ENCODE results near the gene SVIL. TPM values are rescaled to one million over a fixed set of nuclear protein-coding genes. Genes with fewer than 3 reads are reported as not detected.
"Not testable (repeated sequence)": the region's sequence is repeated elsewhere in the genome, so short reads cannot be mapped to it uniquely, and the experiment has no call there.

SVIL gene
- polyA plus RNA-seq, 10 donors = 152 to 260 (median 175) TPM

DNA sequence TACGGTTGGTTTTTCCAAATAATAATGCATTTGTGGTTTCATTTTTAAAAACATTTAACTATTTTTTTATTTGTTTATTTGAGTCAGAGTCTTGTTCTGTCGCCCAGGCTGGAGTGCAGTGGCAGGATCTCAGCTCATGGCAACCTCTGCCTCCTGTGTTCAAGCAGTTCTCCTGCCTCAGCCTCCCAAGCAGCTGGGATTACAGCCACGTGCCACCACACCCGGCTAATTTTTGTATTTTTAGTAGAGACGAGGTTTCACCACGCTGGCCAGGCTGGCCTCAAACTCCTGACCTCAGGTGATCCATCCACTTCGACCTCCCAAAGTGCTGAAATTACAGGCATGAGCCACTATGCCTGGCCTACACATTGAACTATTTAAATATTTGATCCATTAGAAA is 28.1 kb downstream of the SVIL start:
- not testable (repeated sequence) for DNase-seq

DNA sequence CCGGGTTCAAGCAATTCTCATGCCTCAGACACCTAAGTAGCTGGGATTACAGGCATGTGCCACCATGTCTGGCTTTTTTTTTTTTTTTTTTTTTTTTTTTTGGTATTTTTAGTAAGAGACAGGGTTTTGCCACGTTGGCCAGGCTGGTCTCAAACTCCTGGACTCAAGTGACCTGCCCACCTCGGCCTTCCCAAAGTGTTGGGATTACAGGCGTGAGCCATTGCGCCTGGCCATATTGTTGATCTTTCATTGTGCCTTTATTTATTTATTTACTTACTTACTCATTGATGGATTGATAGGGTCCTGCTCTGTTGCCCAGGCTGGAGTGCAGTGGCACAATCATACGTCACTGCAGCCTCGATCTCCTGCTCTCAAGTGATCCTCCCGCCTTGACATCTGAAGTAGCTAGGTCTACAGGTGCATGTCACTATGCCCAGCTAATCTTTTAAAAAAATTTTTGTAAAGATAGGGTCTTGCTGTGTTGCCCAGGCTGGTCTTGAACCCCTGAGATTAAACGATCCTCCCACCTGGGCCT is 30.4 kb downstream of the SVIL start:
- DNase-seq = no peak

DNA sequence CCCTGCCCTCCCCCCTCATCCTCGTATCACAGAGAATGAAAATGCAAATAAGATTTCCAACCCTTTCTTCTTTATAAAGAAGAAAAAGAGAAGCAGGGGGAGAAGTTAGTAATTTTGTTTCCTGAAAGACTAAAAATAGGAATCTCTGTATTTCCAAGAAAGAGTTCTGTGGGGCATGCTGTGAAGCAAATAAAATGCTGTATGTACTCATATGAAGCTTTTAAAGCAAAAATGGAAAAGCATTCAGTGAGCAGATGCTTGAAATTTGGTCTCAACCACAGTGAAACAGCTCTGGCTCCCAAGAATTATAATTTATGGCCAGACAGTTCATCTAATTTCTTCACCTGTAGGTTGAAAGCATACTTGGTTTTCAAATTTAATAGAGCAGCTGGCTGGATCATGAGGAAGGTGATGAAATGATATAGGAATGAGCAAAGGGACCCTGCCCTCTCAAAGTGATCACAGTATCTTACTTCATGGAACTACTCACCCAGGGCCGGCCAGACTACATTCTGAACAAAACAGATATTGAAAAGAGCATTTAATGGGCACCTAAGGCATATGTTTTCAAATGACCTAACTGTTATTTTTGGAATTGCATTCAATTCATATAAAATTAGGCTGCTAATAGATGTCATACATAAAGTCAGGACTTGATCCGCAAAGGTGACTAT is 31.4 kb downstream of the SVIL start:
- peak in 1 of 3 donors; percentile 59 for DNase-seq

- DNase-seq = no peak
Measured at GRCh38 chr10:29600821-29601220, 34.0 kb downstream of the SVIL start.

- DNase-seq = no peak
Measured at GRCh38 chr10:29600067-29600466, 34.7 kb downstream of the SVIL start.

DNA sequence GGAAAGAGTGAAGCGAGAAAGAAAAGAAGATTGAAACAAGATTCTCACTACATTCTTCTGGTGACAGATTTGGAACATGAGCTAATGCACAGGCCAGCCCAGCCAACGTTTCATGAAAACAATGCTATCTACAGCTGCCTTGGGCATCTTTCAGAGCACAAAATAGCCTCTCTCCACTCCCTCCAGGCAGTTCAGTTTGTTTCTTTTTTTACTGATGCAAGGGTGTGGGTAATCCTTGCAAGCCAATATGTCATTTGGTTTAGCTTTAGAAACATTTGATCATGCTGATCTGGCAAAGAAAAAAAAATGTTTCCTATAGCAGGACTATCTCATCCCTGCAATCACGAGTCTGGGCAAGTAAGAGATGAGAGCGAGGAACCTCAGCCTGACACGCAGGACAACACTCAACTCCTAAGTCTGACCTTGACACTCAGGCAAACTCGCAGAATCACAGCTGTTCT is 35.9 kb downstream of the SVIL start:
- DNase-seq = peak; percentile 76 to 90 (median 78)

- no peak for DNase-seq
Measured at GRCh38 chr10:29596826-29597225, 37.9 kb downstream of the SVIL start.

DNA sequence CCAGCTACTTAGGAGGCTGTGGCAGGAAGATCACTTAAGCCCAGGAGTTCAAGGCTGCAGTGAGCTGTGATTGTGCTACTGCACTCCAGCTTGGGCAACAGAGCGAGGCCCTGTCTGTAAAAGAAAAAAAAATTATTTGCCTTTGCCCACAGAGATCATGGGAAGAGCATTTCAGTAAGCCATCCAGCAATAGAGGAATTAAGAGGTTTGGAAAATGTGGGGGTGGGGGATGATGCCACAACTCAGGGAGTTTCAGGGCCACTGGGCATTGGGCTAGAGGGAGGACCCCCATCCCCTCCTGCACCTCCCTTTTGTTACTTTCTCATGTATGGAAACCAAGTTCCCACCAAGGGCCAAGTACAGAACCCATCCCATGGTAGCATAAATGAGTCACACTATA is 38.4 kb downstream of the SVIL start:
- no peak for DNase-seq

- no peak for DNase-seq
Measured at GRCh38 chr10:29595636-29596225, 39.0 kb downstream of the SVIL start.

DNA sequence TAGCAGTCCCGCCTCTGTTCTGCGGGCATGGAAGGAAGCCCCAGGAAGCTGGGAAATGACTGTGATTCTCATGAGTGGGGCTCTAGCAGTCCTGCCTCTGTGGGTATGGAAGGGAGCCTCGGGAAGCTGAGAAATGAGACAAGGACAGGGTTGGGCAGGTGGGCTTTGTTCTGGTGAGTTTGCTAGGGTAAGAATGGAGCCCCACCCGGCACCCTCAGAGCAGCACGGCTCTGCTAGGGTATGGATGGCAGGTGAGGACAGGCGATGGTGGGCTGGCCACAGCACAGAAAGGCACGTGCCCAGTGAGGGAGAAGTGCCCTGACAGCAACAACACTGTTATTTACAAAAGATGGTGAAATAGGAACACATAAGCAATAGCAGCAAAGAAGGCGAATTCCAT is 39.6 kb downstream of the SVIL start:
- no peak for DNase-seq

DNA sequence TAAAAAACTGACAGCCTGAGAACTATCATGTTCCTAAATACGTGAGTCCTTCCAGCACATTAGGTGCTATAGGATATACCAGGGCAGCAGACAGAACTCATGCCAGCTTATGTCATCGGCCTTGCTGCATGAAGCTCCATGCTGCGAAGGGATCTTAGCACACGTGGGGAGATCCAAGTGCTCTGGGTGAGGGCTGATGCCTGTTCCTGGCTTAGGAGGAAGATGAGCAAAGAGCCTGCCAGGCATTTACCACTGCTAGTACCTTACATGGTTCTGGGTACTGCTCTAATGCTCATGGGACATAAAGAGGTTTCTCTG is 43.2 kb downstream of the SVIL start:
- DNase-seq = no peak

DNA sequence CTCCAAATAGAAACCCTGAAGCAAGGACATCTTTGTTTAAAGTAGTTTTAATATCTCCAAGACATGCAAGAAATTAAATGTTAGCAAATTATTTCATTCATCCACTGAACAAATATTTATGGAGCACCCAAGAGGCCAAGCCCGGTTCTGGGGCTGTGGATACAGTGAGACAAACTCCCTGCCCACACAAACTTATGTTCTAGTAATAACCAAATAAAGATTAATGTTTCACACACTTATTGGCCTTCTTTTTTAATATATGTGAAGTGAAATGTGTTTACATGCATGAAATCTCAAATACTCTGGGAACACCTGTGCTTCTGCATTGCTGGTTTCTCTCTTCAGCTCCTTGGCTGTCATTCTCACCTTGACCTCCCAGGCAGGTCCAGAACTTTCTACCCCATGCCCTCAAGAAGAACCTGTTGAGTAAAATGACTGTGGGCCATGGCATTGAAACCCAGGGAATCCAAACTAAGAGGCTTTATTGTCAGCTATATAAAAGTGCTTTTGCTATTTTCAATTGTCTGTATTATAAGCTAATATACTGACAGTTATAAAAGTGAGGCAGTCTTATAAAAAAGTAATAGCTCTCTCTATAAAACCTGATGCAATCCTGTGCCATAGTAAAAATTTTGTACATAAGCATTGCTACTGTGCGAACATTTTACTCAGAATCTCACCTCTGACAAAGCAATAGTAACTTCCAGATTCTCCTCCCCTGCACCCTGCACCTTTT is 43.7 kb downstream of the SVIL start:
- DNase-seq = no peak

DNA sequence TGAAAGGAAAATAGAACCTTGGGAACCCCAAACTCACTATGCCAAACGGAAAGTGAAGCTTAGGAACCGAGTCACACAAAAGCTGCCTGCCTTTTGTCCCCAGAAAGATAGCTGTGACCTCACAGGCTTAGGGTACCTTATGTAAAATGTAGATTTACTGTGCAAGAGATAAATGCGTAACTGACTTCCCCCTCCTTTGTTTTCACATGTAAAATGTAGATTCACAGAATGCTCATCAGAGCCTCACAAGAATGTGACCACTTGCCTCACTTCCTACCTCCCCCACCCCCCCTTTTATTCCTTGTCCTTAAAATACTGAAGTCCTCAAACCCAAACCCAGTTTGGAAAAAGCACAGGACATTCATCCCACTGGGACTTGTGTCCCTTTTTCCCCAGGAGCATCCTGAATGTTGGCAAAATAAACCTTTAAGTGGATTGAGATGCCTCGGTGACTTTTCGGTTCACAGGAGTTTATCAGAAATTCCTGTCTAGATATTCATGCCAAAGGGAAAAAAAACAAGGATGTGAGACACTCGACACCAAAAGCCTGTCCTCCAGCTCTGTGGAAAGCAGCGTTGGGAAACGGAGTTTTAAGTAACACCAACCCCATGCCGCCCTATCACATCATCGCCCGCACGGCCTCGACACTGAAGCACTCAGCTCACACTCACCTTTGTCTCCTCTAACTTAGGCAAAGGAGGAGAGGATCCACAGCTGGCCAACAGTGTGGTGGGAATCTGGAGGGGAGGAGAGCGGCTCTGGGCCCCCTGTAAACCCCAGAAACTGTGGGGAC is 45.9 kb downstream of the SVIL start:
- DNase-seq = no peak

DNA sequence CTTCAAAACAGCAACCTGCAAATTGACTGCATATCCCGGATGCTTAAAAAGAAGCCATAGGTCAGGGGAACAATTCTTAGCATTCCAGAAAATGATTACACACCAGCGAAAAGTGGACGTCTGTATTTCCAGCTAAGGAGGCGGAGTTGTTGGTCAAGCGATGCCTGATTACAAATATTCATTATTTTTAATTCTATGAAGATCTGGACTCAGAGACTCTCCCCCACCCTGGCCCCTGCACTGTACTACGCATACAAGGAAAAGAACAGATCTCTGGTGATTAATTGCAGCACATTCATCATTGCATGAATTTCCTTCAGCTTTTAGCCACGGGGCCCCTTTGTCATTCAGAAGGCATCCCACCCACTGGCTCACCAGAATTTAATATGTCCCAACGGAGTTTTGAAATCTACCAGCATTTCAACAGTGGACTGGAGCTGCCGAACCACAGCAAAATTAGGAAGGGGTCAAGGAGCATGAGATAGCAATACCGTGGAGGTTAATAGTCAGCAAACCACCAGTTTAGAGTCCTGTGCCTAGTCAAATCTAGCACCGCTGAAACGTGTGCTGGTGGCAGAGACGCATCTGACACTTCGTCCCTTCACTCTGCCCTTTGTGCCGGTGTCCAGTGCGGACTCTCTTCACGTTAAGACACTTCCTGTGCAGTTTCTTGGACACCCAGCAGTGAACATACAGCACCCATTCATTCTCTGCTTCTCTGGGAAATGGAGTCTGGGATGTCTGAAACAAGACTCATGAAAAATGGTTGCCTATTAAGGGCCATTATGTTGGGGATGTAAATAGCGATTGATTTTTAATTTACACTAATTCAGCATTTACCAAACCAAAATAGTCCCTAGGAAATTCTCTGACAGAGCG is 46.8 kb downstream of the SVIL start:
- DNase-seq = not testable (repeated sequence)

- DNase-seq = peak in 1 of 3 donors; percentile 36
Measured at GRCh38 chr10:29587102-29587749, 47.5 kb downstream of the SVIL start.

GRCh38 chr10:29586509-29586908 is 48.3 kb downstream of the SVIL start:
- no peak for DNase-seq

DNA sequence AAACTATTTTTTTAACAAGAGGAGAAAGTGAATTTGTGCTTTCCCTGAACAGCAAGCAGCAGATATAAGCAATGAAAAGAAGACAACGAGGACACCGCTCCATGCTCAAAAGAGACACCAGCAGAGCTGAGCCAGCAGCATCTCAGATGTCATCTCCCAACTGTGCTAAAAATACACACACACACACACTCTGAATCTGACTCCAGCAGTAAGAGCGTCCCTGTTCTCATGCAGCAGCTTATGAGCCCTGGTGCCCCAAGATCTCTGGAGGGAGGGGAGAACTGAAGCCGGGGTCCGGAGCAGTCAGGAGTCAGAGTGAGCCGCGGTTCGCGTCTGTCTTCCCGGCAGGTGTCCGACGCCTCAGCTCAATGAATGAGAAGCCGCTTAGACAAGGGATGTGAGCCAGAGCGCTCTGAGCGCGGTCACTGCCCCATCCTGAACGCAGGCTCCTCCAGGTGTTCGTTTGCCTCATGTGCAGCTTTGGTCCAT is 49.2 kb downstream of the SVIL start:
- DNase-seq = peak; percentile 64 to 82 (median 71)

DNA sequence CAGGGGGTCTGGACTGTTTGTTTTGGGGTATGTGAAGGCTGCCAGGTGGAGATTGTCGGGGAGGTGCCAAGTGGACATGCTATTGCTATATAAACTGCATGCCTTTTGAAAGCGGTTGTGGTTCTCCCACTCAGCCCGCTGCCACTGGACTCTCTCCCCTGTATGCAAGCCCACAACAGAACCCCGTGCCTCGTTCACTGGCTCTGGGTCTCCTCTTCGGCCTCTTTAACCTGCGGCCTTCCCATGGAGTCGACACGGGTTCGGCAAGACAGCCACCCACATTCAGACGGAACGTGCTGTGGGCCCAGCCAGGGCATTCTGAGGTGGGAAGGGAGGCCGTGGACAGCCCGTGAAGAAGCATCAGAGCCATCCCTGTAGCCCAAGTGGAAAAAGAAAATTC is 50.3 kb downstream of the SVIL start:
- no peak for DNase-seq

GRCh38 chr10:29583674-29584073 is 51.1 kb downstream of the SVIL start:
- no peak for DNase-seq

DNA sequence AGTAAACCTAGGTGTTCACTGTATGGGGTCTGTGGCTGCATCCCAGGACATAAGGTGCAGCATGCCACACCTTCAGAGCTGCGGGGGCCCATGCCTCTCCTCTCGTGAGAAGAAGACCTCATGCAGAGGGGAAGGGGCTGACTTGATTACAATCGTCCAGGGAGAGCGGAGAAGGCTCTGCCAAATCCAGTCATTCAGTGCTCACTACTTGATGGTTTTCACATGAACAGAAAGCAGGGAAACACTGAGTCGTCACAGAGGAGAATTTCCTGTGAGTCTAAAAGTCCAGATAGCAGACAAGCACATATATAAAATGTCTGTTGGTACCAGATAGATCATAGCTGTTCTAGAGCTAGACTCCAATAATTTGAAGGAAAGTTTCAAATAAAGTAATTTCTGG is 52.0 kb downstream of the SVIL start:
- DNase-seq = not testable (repeated sequence)

All from muscle of back (tissue), 11 donors.